Breast epithelium (tissue), 3 donors: ENCODE results near the gene CLDND2.

ENCODE experiments used
- POLR2A ChIP-seq: fragments of 450-650 bp; IDR thresholded peaks from one replicate; pipeline ENCODE4 v1.6.1; 2016; ENCODE audit warnings: antibody characterized with exemption, mild to moderate bottlenecking, moderate library complexity
- POLR2AphosphoS5 ChIP-seq, 3 donors: sonication (generic); formaldehyde crosslinking; IDR thresholded peaks; one replicate each; pipeline ENCODE4 v1.6.1; 2017; ENCODE audit warnings: antibody characterized with exemption in 3 of 3
- TF ChIP-seq, protein P1 (sequence below), 3 donors: fragments of 450-650 bp; IDR thresholded peaks; one replicate each; pipeline ENCODE4 v1.5.1; 2016 to 2017; ENCODE audit warnings: antibody characterized with exemption in 3 of 3, mild to moderate bottlenecking in 3 of 3, moderate library complexity in 3 of 3

- TF ChIP-seq, protein P1, sequence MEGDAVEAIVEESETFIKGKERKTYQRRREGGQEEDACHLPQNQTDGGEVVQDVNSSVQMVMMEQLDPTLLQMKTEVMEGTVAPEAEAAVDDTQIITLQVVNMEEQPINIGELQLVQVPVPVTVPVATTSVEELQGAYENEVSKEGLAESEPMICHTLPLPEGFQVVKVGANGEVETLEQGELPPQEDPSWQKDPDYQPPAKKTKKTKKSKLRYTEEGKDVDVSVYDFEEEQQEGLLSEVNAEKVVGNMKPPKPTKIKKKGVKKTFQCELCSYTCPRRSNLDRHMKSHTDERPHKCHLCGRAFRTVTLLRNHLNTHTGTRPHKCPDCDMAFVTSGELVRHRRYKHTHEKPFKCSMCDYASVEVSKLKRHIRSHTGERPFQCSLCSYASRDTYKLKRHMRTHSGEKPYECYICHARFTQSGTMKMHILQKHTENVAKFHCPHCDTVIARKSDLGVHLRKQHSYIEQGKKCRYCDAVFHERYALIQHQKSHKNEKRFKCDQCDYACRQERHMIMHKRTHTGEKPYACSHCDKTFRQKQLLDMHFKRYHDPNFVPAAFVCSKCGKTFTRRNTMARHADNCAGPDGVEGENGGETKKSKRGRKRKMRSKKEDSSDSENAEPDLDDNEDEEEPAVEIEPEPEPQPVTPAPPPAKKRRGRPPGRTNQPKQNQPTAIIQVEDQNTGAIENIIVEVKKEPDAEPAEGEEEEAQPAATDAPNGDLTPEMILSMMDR (IDR thresholded peaks at IDR 0.05) = no peak
- TF ChIP-seq POLR2A (no peak), POLR2AphosphoS5 (IDR thresholded peaks at IDR 0.05) (no peak)
Measured at GRCh38 chr19:51357952-51358351, 10.9 kb downstream of the CLDND2 start.
